Neural progenitor cell (in vitro differentiated cells): ENCODE results near the gene NTMT1. TPM values are rescaled to one million over a fixed set of nuclear protein-coding genes. Genes with fewer than 3 reads are reported as not detected.
"Not testable (repeated sequence)": the region's sequence is repeated elsewhere in the genome, so short reads cannot be mapped to it uniquely, and the experiment has no call there.

Experiments used
- DNase-seq: peaks from one replicate; pipeline ENCODE4 v3.0.0-alpha.2; 2016; ENCODE audit warnings: low spot score
- H2AFZ ChIP-seq: fragments of 200-600 bp; sonication (generic); replicated peaks from 2 replicates; pipeline ENCODE4 v1.6.1; 2016; ENCODE audit warnings: antibody characterized with exemption
- H3F3A ChIP-seq: fragments of 200-600 bp; sonication (generic); 2 replicates; pipeline ENCODE4 v1.6.1; 2016; ENCODE audit warnings: antibody characterized with exemption, low read depth
- H3K27ac ChIP-seq: fragments of 200-600 bp; sonication (generic); 2 replicates; pipeline ENCODE4 v1.5.1; 2016; ENCODE audit warnings: mild to moderate bottlenecking
- H3K27me3 ChIP-seq: fragments of 200-600 bp; sonication (generic); 2 replicates; pipeline ENCODE4 v1.6.1; 2016; ENCODE audit warnings: mild to moderate bottlenecking, moderate library complexity
- H3K36me3 ChIP-seq: fragments of 200-600 bp; sonication (generic); 2 replicates; pipeline ENCODE4 v1.5.1; 2016
- H3K4me1 ChIP-seq: fragments of 200-600 bp; sonication (generic); 2 replicates; pipeline ENCODE4 v1.6.1; 2016; ENCODE audit warnings: mixed run types
- H3K4me2 ChIP-seq: fragments of 200-600 bp; sonication (generic); 2 replicates; pipeline ENCODE4 v1.6.1; 2016
- H3K4me3 ChIP-seq: fragments of 200-600 bp; sonication (generic); 2 replicates; pipeline ENCODE4 v1.5.1; 2016
- H3K79me2 ChIP-seq: fragments of 200-600 bp; sonication (generic); 2 replicates; pipeline ENCODE4 v1.6.1; 2016; ENCODE audit warnings: low read depth
- H3K9ac ChIP-seq: fragments of 200-600 bp; sonication (generic); 2 replicates; pipeline ENCODE4 v1.6.1; 2016
- H3K9me3 ChIP-seq: fragments of 200-600 bp; sonication (generic); 2 replicates; pipeline ENCODE4 v1.5.1; 2016; ENCODE audit warnings: low read depth
- H4K20me1 ChIP-seq: fragments of 200-600 bp; sonication (generic); 2 replicates; pipeline ENCODE4 v1.6.1; 2016; ENCODE audit warnings: low read depth
- H3K27ac Mint-ChIP-seq: 3 replicates; pipeline ENCODE4 v1.8.0; 2021; ENCODE audit warnings: mixed read lengths
- H3K27me3 Mint-ChIP-seq: 2 replicates; pipeline ENCODE4 v1.8.0; 2022; ENCODE audit warnings: low read depth, mild to moderate bottlenecking, inconsistent platforms, moderate library complexity, mixed read lengths; ENCODE audit not compliant: insufficient read depth
- H3K36me3 Mint-ChIP-seq: 3 replicates; pipeline ENCODE4 v1.8.0; 2021; ENCODE audit warnings: mixed read lengths
- H3K4me1 Mint-ChIP-seq: 3 replicates; pipeline ENCODE4 v1.8.0; 2021; ENCODE audit warnings: mixed read lengths
- H3K4me3 Mint-ChIP-seq: 3 replicates; pipeline ENCODE4 v1.8.0; 2021; ENCODE audit warnings: mild to moderate bottlenecking, moderate library complexity, mixed read lengths
- H3K9me3 Mint-ChIP-seq: 3 replicates; pipeline ENCODE4 v1.8.0; 2020; ENCODE audit warnings: mixed read lengths
- CTCF ChIP-seq: fragments of 200-600 bp; sonication (generic); IDR thresholded peaks from 2 replicates; pipeline ENCODE4 v1.5.1; 2017; ENCODE audit warnings: antibody characterized with exemption, mild to moderate bottlenecking
- EZH2 ChIP-seq: fragments of 200-600 bp; sonication (generic); IDR thresholded peaks from 2 replicates; pipeline ENCODE4 v1.6.1; 2017; ENCODE audit warnings: antibody characterized with exemption, mild to moderate bottlenecking, moderate library complexity
- EZH2phosphoT487 ChIP-seq: fragments of 200-600 bp; sonication (generic); IDR thresholded peaks from 2 replicates; pipeline ENCODE4 v1.6.1; 2017; ENCODE audit warnings: antibody characterized with exemption
- total RNA-seq: library from RNA; depleted of rRNA; stranded (reverse); fragments of >200 nt; gene quantifications from 2 replicates; pipeline ENCODE4 v1.2.3, GENCODE V29; 2015; ENCODE audit warnings: low replicate concordance

NTMT1 gene
- total RNA-seq, 1 donor from 2014 or later, result 22.2 TPM

GRCh38 chr9:129656795-129657390, 30.9 kb downstream of the NTMT1 start:
- no peaks in the 10 kb centered on the region for H4K20me1 ChIP-seq
- H3K27ac ChIP-seq, result no peak overlapping the region
- no peak overlapping the region for H3K9ac ChIP-seq
- no peaks in the 10 kb centered on the region for H3K79me2 ChIP-seq
- no peaks in the 10 kb centered on the region for H3K9me3 ChIP-seq
- H3K4me2 ChIP-seq, result no peak overlapping the region
- H3K27ac Mint-ChIP-seq, result no peak overlapping the region
- peaks cover 4% of the 10 kb centered on the region for H3K27me3 Mint-ChIP-seq
- H3K4me1 ChIP-seq, result no peaks in the 10 kb centered on the region
- H3K36me3 Mint-ChIP-seq, result no peaks in the 10 kb centered on the region
- peaks cover 6% of the 10 kb centered on the region for H3F3A ChIP-seq
- no peak overlapping the region for H3K4me3 ChIP-seq
- peaks cover 10% of the 10 kb centered on the region for H3K4me1 Mint-ChIP-seq
- H2AFZ ChIP-seq, result no peak overlapping the region
- peaks cover 2% of the 10 kb centered on the region for H3K9me3 Mint-ChIP-seq
- no peak for TF ChIP-seq EZH2
- TF ChIP-seq CTCF, result no peak
- TF ChIP-seq EZH2phosphoT487, result no peak
- no peak overlapping the region for H3K4me3 Mint-ChIP-seq
- no peak for DNase-seq
- H3K36me3 ChIP-seq, result no peaks in the 10 kb centered on the region
- H3K27me3 ChIP-seq, result no peaks in the 10 kb centered on the region

- Mint-ChIP-seq H3K27ac (no peak overlapping the region), H3K4me3 (no peak overlapping the region), H3K27me3 (peaks cover 23% of the 10 kb centered on the region), H3K9me3 (peaks cover 2% of the 10 kb centered on the region), H3K4me1 (peaks cover 4% of the 10 kb centered on the region), H3K36me3 (no peaks in the 10 kb centered on the region)
- no peak overlapping the region for H3K9ac ChIP-seq
- H4K20me1 ChIP-seq, result peaks cover 3% of the 10 kb centered on the region
- H2AFZ ChIP-seq, result no peak overlapping the region
- no peak overlapping the region for H3K4me3 ChIP-seq
- H3K27me3 ChIP-seq, result peaks cover 39% of the 10 kb centered on the region
- no peak for DNase-seq
- no peaks in the 10 kb centered on the region for H3K4me1 ChIP-seq
- no peak overlapping the region for H3K27ac ChIP-seq
- H3K36me3 ChIP-seq, result no peaks in the 10 kb centered on the region
- TF ChIP-seq EZH2 (no peak), CTCF (no peak), EZH2phosphoT487 (no peak)
- H3K4me2 ChIP-seq, result no peak overlapping the region
- peaks cover 29% of the 10 kb centered on the region for H3F3A ChIP-seq
- no peaks in the 10 kb centered on the region for H3K9me3 ChIP-seq
- no peaks in the 10 kb centered on the region for H3K79me2 ChIP-seq
These were observed 35.1 kb downstream of the NTMT1 start for GRCh38 chr9:129661029-129661428.

- not testable (repeated sequence) for H4K20me1 ChIP-seq, H3K9me3 Mint-ChIP-seq, H3K36me3 Mint-ChIP-seq, H3K27ac Mint-ChIP-seq, DNase-seq, H3K9me3 ChIP-seq, H3K4me1 Mint-ChIP-seq, H3K9ac ChIP-seq, H3K4me2 ChIP-seq, H3K36me3 ChIP-seq, H3K27ac ChIP-seq, H3K4me3 ChIP-seq, H3K4me1 ChIP-seq, H3K79me2 ChIP-seq, H3K4me3 Mint-ChIP-seq, H2AFZ ChIP-seq
- Histone ChIP-seq H3F3A (peaks cover 40% of the 10 kb centered on the region), H3K27me3 (peaks cover 51% of the 10 kb centered on the region)
- H3K27me3 Mint-ChIP-seq, result peaks cover 25% of the 10 kb centered on the region
These were observed 36.3 kb downstream of the NTMT1 start for GRCh38 chr9:129662239-129662638.

GRCh38 chr9:129664746-129665388, 38.9 kb downstream of the NTMT1 start:
- Histone ChIP-seq H3K27me3 (peaks cover 56% of the 10 kb centered on the region), H3K4me2 (peak overlapping the region; percentile 86), H3F3A (peaks cover 41% of the 10 kb centered on the region), H4K20me1 (peaks cover 3% of the 10 kb centered on the region), H3K27ac (no peak overlapping the region), H3K4me1 (peaks cover 10% of the 10 kb centered on the region), H3K4me3 (peak overlapping the region; percentile 49), H3K36me3 (no peaks in the 10 kb centered on the region), H3K9me3 (no peaks in the 10 kb centered on the region), H3K9ac (no peak overlapping the region), H2AFZ (peak overlapping the region; percentile 78), H3K79me2 (no peaks in the 10 kb centered on the region)
- DNase-seq, result peak; percentile 55
- Mint-ChIP-seq H3K4me3 (peak overlapping the region; percentile 81), H3K27me3 (peaks cover 33% of the 10 kb centered on the region), H3K36me3 (no peaks in the 10 kb centered on the region), H3K27ac (no peak overlapping the region), H3K9me3 (peaks cover 2% of the 10 kb centered on the region), H3K4me1 (peaks cover 7% of the 10 kb centered on the region)
- peak; percentile 79 for TF ChIP-seq EZH2
- no peak for TF ChIP-seq CTCF
- TF ChIP-seq EZH2phosphoT487, result peak; percentile 43
